ENCODE measurements around the gene MAVS. TPM values are rescaled to one million over a fixed set of nuclear protein-coding genes. Genes with fewer than 3 reads are reported as not detected.

The MAVS gene
- total RNA-seq, 1 donor = 32.4 TPM

GRCh38 chr20:3908667-3909066 is 62.0 kb downstream of the MAVS start:
- H3K4me3 ChIP-seq (ENCODE audit: low read depth, low read length) = no peak overlapping the region
- no peak for DNase-seq (ENCODE audit: low read depth)
- TF ChIP-seq, protein P1, sequence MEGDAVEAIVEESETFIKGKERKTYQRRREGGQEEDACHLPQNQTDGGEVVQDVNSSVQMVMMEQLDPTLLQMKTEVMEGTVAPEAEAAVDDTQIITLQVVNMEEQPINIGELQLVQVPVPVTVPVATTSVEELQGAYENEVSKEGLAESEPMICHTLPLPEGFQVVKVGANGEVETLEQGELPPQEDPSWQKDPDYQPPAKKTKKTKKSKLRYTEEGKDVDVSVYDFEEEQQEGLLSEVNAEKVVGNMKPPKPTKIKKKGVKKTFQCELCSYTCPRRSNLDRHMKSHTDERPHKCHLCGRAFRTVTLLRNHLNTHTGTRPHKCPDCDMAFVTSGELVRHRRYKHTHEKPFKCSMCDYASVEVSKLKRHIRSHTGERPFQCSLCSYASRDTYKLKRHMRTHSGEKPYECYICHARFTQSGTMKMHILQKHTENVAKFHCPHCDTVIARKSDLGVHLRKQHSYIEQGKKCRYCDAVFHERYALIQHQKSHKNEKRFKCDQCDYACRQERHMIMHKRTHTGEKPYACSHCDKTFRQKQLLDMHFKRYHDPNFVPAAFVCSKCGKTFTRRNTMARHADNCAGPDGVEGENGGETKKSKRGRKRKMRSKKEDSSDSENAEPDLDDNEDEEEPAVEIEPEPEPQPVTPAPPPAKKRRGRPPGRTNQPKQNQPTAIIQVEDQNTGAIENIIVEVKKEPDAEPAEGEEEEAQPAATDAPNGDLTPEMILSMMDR (IDR thresholded peaks at IDR 0.05; ENCODE audit: insufficient read depth, low read depth, low read length) = no peak

- DNase-seq (ENCODE audit: low read depth) = no peak
- TF ChIP-seq, protein P1 (IDR thresholded peaks at IDR 0.05; ENCODE audit: insufficient read depth, low read depth, low read length) = no peak
- no peak overlapping the region for H3K4me3 ChIP-seq (ENCODE audit: low read depth, low read length)
Measured at GRCh38 chr20:3909952-3910366, 63.3 kb downstream of the MAVS start.

DNA sequence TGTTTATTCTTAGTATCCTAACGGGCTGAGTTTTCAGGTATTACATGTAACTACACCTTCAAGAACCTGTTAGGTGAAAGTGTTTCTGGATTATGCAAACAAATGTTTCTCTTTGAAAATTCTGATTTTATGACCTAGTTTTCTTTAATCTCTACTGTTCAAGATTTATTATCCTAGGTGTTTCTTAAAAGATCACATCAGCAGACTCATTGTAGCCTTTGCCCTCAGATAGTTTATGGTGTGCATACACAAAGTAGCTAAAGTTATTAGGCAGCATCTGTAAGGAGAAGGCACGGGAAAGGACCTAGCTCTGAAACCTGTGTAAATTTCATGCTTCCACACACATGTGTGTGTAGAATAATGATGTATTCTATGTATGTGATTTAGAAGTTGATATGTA is 64.2 kb downstream of the MAVS start:
- DNase-seq (ENCODE audit: low read depth) = no peak
- no peak overlapping the region for H3K4me3 ChIP-seq (ENCODE audit: low read depth, low read length)
- TF ChIP-seq, protein P1 (IDR thresholded peaks at IDR 0.05; ENCODE audit: insufficient read depth, low read depth, low read length) = no peak

DNA sequence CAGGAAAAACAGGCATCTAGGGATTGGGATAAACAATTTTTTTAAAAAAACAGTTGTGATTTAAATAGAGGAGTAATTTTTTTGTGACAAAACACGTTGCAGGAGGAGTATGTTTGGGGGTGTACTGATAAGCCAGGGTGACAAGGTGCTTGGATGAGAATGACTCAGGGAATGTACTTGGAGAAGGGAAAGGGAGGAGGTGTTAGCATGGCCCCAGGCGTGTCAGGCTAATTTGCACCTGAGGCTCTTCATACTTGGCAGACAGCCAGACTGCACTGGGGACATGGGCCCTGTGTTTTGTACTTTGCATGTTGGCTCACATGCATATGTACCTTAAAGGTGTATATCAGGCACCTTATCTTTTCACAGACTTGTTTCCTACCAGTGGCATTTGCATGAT is 65.3 kb downstream of the MAVS start:
- H3K4me3 ChIP-seq (ENCODE audit: low read depth, low read length) = no peak overlapping the region
- TF ChIP-seq, protein P1 (IDR thresholded peaks at IDR 0.05; ENCODE audit: insufficient read depth, low read depth, low read length) = no peak
- no peak for DNase-seq (ENCODE audit: low read depth)

DNA sequence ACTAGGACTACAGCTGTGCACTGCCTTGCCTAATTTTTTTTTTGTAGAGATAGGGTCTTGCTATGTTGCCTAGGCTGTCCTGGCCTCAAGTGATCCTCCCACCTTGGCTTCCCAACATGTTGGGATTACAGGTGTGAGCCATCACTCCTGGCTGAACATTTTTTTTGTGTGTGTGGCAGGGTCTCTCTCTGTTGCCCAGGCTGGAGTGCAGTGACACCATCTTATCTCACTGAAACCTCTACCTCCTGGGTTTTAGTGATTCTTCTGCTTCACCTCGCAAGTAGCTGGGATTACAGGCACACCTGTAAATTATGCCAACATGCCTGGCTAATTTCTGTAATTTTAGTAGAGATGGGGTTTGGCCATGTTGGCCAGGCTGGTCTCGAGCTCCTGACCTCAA is 67.8 kb downstream of the MAVS start:
- no peak for DNase-seq (ENCODE audit: low read depth)
- no peak overlapping the region for H3K4me3 ChIP-seq (ENCODE audit: low read depth, low read length)
- TF ChIP-seq, protein P1 (IDR thresholded peaks at IDR 0.05; ENCODE audit: insufficient read depth, low read depth, low read length) = no peak

GRCh38 chr20:3915691-3916090 is 69.1 kb downstream of the MAVS start:
- DNase-seq (ENCODE audit: low read depth) = no peak

DNA sequence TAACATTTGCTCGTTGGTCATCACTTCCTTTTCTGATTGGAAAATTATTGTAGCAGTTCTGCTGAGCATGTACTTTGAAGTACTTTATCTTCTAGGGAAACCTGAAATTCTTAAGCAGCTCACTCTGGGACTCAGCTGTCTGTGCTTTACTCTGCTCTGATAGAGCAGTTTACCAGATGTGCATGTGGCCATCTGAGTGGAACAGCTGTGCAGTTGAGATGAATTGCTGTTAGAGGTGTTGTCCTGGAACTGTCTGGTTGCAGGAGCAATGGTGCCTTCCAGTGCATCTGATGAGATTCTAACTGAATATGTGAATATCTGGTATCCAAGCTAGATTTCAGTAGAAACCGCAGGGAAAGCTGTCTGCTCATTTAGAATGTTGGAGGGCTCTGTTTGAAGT is 69.7 kb downstream of the MAVS start:
- H3K4me3 ChIP-seq (ENCODE audit: low read depth, low read length) = no peak overlapping the region
- DNase-seq (ENCODE audit: low read depth) = no peak
- TF ChIP-seq, protein P1 (IDR thresholded peaks at IDR 0.05; ENCODE audit: insufficient read depth, low read depth, low read length) = no peak

More at GRCh38 chr20:3915691-3916090, 69.1 kb downstream of the MAVS start:
- no peak overlapping the region for H3K4me3 ChIP-seq (ENCODE audit: low read depth, low read length)
- TF ChIP-seq, protein P1 (IDR thresholded peaks at IDR 0.05; ENCODE audit: insufficient read depth, low read depth, low read length) = no peak
